Heart left ventricle (tissue), 16 donors: Measurements from ENCODE around the gene PJA1. TPM values are rescaled to one million over a fixed set of nuclear protein-coding genes. Genes with fewer than 3 reads are reported as not detected.
A peak's percentile ranks its signal among the peaks of the same experiment; 100 is the strongest.

Source experiments
- ATAC-seq, 4 donors: fragments of 200-7000 bp; cut with Tn5 transposase; one replicate each; pipeline ENCODE4 v1.9.1; 2020 to 2022; ENCODE audit warnings: moderate library complexity in 4 of 4, mild to moderate bottlenecking in 3 of 4, moderate number of reproducible peaks in 1 of 4
- DNase-seq, 5 donors: peaks; one replicate each; pipeline ENCODE4 v3.0.0-alpha.2; 2020
- H3K27ac ChIP-seq, 12 donors: fragments of 200-600 bp; sonication (generic) in 4 of 12; one replicate each; pipeline versions ENCODE4 v1.5.0 to v1.8.0; 2016 to 2022; ENCODE audit warnings: mild to moderate bottlenecking in 2 of 12
- H3K27me3 ChIP-seq, 9 donors: fragments of 200-600 bp; sonication (generic) in 2 of 9; one replicate each; pipeline versions ENCODE4 v1.5.1 to v1.8.0; 2016 to 2022; ENCODE audit warnings: mild to moderate bottlenecking in 3 of 9
- H3K36me3 ChIP-seq, 9 donors: fragments of 200-600 bp; sonication (generic) in 2 of 9; one replicate each; pipeline versions ENCODE4 v1.5.0 to v1.8.0; 2018 to 2022; ENCODE audit warnings: mild to moderate bottlenecking in 2 of 9
- H3K4me1 ChIP-seq, 12 donors: fragments of 200-600 bp; sonication (generic) in 4 of 12; one replicate each; pipeline versions ENCODE4 v1.5.0 to v1.8.0; 2016 to 2022; ENCODE audit warnings: mild to moderate bottlenecking in 3 of 12
- H3K4me3 ChIP-seq, 12 donors: fragments of 200-600 bp; sonication (generic) in 4 of 12; one replicate each; pipeline versions ENCODE4 v1.5.0 to v1.8.0; 2017 to 2022; ENCODE audit warnings: mild to moderate bottlenecking in 9 of 12, moderate library complexity in 4 of 12
- H3K9me3 ChIP-seq, 12 donors: fragments of 200-600 bp; sonication (generic) in 4 of 12; one replicate each; pipeline versions ENCODE4 v1.5.0 to v1.8.0; 2016 to 2022; ENCODE audit warnings: mild to moderate bottlenecking in 1 of 12
- CTCF ChIP-seq, 12 donors: fragments of 200-600 bp; sonication (generic) in 4 of 12; IDR thresholded peaks; one replicate each; pipeline versions ENCODE4 v1.5.0 to v1.8.0; 2018 to 2022; ENCODE audit warnings: antibody characterized with exemption in 12 of 12, mild to moderate bottlenecking in 5 of 12
- POLR2A ChIP-seq, 2 donors: fragments of 450-650 bp; IDR thresholded peaks; one replicate each; pipeline ENCODE4 v1.6.1; 2017; ENCODE audit warnings: antibody characterized with exemption in 2 of 2, mild to moderate bottlenecking in 2 of 2, moderate library complexity in 2 of 2
- WGBS, 4 donors: extraction: QIAGEN DNeasy Blood & Tissue Kit in 2 of 4; methylation state at CpG; one replicate each; pipeline versions ENCODE4 v1.1.5 to v1.1.7; 2013 to 2018; 5-methylcytosine and 5-hydroxymethylcytosine counted together
- intact Hi-C, 10 donors: fragments of 100-400 bp; cut with DNase I; formaldehyde crosslinking; loops; one replicate each; pipeline versions ENCODE4 v1.11.1 to v1.14.2; 2022
- polyA plus RNA-seq, 2 donors: library from polyadenylated mRNA; stranded (reverse); fragments of 200-250 nt; gene quantifications; one replicate each; pipeline ENCODE4 v1.2.3, GENCODE V29; 2013
- total RNA-seq, 9 donors: library from RNA; depleted of rRNA in 2 of 9; stranded (reverse); fragments of >200 nt in 2 of 9; fragmentation: NEBNext Ultra II Directional in 3 of 9; extraction: Animal tissue kit (Norgen Biotek cat#: 25700) in 3 of 9; gene quantifications; one replicate each; pipeline versions ENCODE4 v1.1.0 to v1.2.4, GENCODE V29; 2016 to 2023
- donor health status: ischemic (EF 13 %, LVEDD 7.1; RV severe dilation, severe dysfunction).
- donor health status: healthy with polysubstance abuse.
- donor health status: DM: no; HTN: yes; CAD: no.
- donor health status: DM: no; HTN: no; CAD: no.
- donor health status: ischemic (EF 25% LVEDD 6.9; RV normal size, moderate dysfunction).
- donor health status: ischemic (EF 25% LVEDD 5.7; RV mildly dilated, moderate dysfunction).
- donor health status: healthy.
- donor health status: DM: yes; HTN: yes; CAD: no.
- donor health status: ischemic (EF 35%, LVEDD 5.7; RV mildly dilated, moderate dysfunction).
- donor health status: nonischemic (EF 11% LVEDD 7.7; RV severe dilation, severe dysfunction).
- donor health status: DM: yes; HTN: yes; CAD: no.
- donor health status: PGD.
- donor health status: ischemic (EF 29% LVEDD 5.4; RV normal size, mild dysfunction).
- donor health status: nonischemic (EF 23%, LVEDD 6.1; RV moderate dilation, normal function).

Gene PJA1
- total and polyA plus RNA-seq, 11 donors = 4.3 to 20.1 (median 14.4) TPM

DNA sequence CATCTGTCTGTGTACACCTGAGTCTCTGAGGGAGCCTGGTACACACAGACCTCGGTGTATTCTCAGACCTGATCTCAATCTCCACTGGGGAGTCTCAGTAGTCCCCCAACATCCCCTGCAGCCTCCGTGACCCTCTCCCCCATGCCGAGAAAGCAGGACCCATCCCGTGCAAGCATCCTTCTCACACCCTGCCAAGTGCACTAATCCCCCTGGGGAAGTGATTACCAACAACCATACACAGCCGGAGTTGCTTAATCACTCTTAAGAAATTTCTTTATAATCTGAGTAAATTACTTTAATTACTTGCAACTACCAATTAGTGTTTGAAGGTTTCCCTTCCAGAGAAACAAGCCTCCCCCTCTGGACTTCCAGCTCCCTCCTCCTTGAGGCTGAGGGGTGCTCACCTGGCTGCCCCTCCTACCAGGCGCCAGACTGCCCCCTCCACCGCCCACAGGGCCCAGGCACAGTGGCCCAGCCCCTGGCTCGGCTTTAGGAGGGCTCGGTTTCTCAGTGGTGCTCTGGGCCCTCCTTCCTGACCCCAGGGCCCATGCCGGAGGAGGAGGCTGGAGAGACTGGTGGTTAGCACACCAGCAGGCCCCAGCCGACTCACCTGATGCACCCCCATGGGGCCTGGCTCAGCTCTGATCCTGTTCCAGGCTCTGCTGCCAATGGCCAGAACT lies 43.8 kb downstream of the PJA1 start:
- Histone ChIP-seq H3K4me3 (no peak overlapping the region), H3K27ac (no peak overlapping the region), H3K27me3 (peaks cover 0 to 14% (median 0%) of the 10 kb centered on the region in 9 donors), H3K4me1 (no peaks in the 10 kb centered on the region), H3K9me3 (no peaks in the 10 kb centered on the region), H3K36me3 (no peaks in the 10 kb centered on the region)
- WGBS, 4 donors = 70 to 85% (median 78%) methylated on average over 11 of the region's 11 CpGs
- intact Hi-C loops = no loop called here
- DNase-seq (no peak), ATAC-seq (no peak)
- TF ChIP-seq POLR2A (IDR thresholded peaks at IDR 0.05) = no peak
- TF ChIP-seq CTCF (IDR thresholded peaks at IDR 0.05) = no peak

DNA sequence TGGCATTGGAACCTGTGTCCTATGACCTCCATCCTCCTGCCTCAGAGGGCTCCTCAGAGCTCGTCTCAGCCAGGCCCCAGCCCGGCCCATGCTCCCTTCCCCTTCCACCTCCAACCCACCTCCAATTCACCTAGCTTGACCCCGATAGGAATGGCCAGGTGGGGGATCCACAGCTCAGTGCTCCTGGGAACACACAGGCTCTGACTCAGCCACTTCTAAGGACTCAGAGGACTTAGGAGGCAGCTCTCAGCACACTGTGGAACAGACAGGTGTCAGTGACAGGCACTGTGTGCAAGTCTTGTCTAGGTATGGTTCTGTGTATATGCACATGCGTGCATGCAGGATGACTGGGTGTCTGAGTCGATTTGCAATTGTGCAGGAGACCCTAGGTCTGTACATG lies 44.8 kb downstream of the PJA1 start:
- H3K27me3 ChIP-seq = peaks cover 0 to 12% (median 0%) of the 10 kb centered on the region in 9 donors

DNA sequence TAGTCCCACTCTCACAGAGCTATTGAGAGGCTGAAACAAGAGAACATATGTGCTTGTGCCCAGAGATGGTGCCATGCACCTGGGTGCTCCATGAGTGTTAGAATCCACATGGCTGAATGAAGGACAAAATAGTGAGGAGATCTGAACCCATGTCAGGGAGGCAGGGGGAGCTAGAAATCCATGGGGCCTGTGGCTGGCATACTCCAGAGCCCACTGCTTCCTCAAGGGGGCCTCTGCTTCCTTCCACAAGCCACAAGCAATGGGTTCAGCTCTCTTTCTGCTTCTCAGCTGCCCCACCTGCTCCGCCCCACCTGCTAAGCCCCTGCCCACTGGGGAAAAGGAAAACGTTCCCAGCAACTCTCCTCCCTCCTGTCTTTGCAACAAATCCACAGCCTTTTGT lies 46.1 kb downstream of the PJA1 start:
- intact Hi-C loops = no loop called here
- ATAC-seq (no peak), DNase-seq (no peak)
- Histone ChIP-seq H3K27me3 (peaks cover 0 to 15% (median 0%) of the 10 kb centered on the region in 9 donors), H3K9me3 (no peaks in the 10 kb centered on the region), H3K4me3 (no peak overlapping the region), H3K36me3 (no peaks in the 10 kb centered on the region), H3K27ac (no peak overlapping the region), H3K4me1 (no peaks in the 10 kb centered on the region)
- 43 to 76% (median 65%) methylated on average over 2 of the region's 2 CpGs for WGBS, 4 donors
- TF ChIP-seq CTCF (IDR thresholded peaks at IDR 0.05) = no peak
- TF ChIP-seq POLR2A (IDR thresholded peaks at IDR 0.05) = no peak

More for the DNA sequence above, 44.8 kb downstream of the PJA1 start:
- DNase-seq = no peak
- 70 to 94% (median 80%) methylated on average over 4 to 5 of the region's 5 CpGs for WGBS, 4 donors
- no peak overlapping the region for H3K4me3 ChIP-seq
- intact Hi-C loops = no loop called here
- H3K27ac ChIP-seq = no peak overlapping the region
- H3K36me3 ChIP-seq = no peaks in the 10 kb centered on the region
- H3K4me1 ChIP-seq = no peaks in the 10 kb centered on the region
- no peaks in the 10 kb centered on the region for H3K9me3 ChIP-seq
- TF ChIP-seq CTCF (IDR thresholded peaks at IDR 0.05) (no peak), POLR2A (IDR thresholded peaks at IDR 0.05) (no peak)
- no peak for ATAC-seq

GRCh38 chrX:69117876-69118526 lies 47.3 kb downstream of the PJA1 start:
- ATAC-seq (no peak), DNase-seq (no peak)
- peaks cover 0 to 9% (median 0%) of the 10 kb centered on the region in 9 donors for H3K27me3 ChIP-seq
- no peak overlapping the region for H3K4me3 ChIP-seq
- peak overlapping the region in 3 of 12 donors; percentile 9 to 52 (median 43) for H3K27ac ChIP-seq
- 51 to 67% (median 60%) methylated on average over 11 of the region's 11 CpGs for WGBS, 4 donors
- no peaks in the 10 kb centered on the region for H3K4me1 ChIP-seq
- no peak for TF ChIP-seq POLR2A (IDR thresholded peaks at IDR 0.05)
- intact Hi-C loops = no loop called here
- H3K36me3 ChIP-seq = no peaks in the 10 kb centered on the region
- H3K9me3 ChIP-seq = no peaks in the 10 kb centered on the region
